ENCODE measurements around the gene NPM3.
"Not testable (repeated sequence)": the region's sequence is repeated elsewhere in the genome, so short reads cannot be mapped to it uniquely, and the experiment has no call there.

The NPM3 gene

GRCh38 chr10:101803511-101803910, 20.3 kb upstream of the NPM3 start:
- peak in 1 of 2 donors; percentile 26 for DNase-seq (ENCODE audit: low read depth in 2 of 2)
- no peak for TF ChIP-seq CTCF (IDR thresholded peaks at IDR 0.05; ENCODE audit: low read depth, low read length)
- H3K4me3 ChIP-seq (replicated peaks in 1 of 2; ENCODE audit: low read depth in 2 of 2, low read length in 2 of 2), result no peak overlapping the region

- no peak for DNase-seq (ENCODE audit: low read depth in 2 of 2)
- no peak overlapping the region for H3K4me3 ChIP-seq (replicated peaks in 1 of 2; ENCODE audit: low read depth in 2 of 2, low read length in 2 of 2)
- TF ChIP-seq CTCF (IDR thresholded peaks at IDR 0.05; ENCODE audit: low read depth, low read length), result no peak
Measured at GRCh38 chr10:101797403-101798059, 14.3 kb upstream of the NPM3 start.

GRCh38 chr10:101793526-101793925, 10.3 kb upstream of the NPM3 start:
- DNase-seq (ENCODE audit: low read depth in 2 of 2), result no peak
- H3K4me3 ChIP-seq (replicated peaks in 1 of 2; ENCODE audit: low read depth in 2 of 2, low read length in 2 of 2), result no peak overlapping the region
- no peak for TF ChIP-seq CTCF (IDR thresholded peaks at IDR 0.05; ENCODE audit: low read depth, low read length)

GRCh38 chr10:101789686-101790085, 6.4 kb upstream of the NPM3 start:
- no peak for DNase-seq (ENCODE audit: low read depth in 2 of 2)
- H3K4me3 ChIP-seq (replicated peaks in 1 of 2; ENCODE audit: low read depth in 2 of 2, low read length in 2 of 2), result no peak overlapping the region
- TF ChIP-seq CTCF (IDR thresholded peaks at IDR 0.05; ENCODE audit: low read depth, low read length), result no peak

- H3K4me3 ChIP-seq (replicated peaks in 1 of 2; ENCODE audit: low read depth in 2 of 2, low read length in 2 of 2), result not testable (repeated sequence)
Measured at GRCh38 chr10:101789231-101789630, 6.0 kb upstream of the NPM3 start.

GRCh38 chr10:101785801-101786200, 2.6 kb upstream of the NPM3 start:
- no peak overlapping the region for H3K4me3 ChIP-seq (replicated peaks in 1 of 2; ENCODE audit: low read depth in 2 of 2, low read length in 2 of 2)
- DNase-seq (ENCODE audit: low read depth in 2 of 2), result no peak
- no peak for TF ChIP-seq CTCF (IDR thresholded peaks at IDR 0.05; ENCODE audit: low read depth, low read length)

More at GRCh38 chr10:101789231-101789630, 6.0 kb upstream of the NPM3 start:
- not testable (repeated sequence) for DNase-seq (ENCODE audit: low read depth in 2 of 2)

- no peak overlapping the region for H3K4me3 ChIP-seq (replicated peaks in 1 of 2; ENCODE audit: low read depth in 2 of 2, low read length in 2 of 2)
- TF ChIP-seq CTCF (IDR thresholded peaks at IDR 0.05; ENCODE audit: low read depth, low read length), result no peak
- no peak for DNase-seq (ENCODE audit: low read depth in 2 of 2)
Measured at GRCh38 chr10:101784558-101784957, 1.3 kb upstream of the NPM3 start.
